ENCODE results near the gene AGTRAP.

The AGTRAP gene

GRCh38 chr1:11704691-11705475 is 31.1 kb upstream of the AGTRAP start:
- no peaks in the 10 kb centered on the region for H3K79me2 ChIP-seq (ENCODE audit: low read length)
- H3K36me3 ChIP-seq (replicated peaks; ENCODE audit: low read depth, low read length), result no peaks in the 10 kb centered on the region
- H4K20me1 ChIP-seq (ENCODE audit: insufficient read depth, low read length), result no peaks in the 10 kb centered on the region
- no peaks in the 10 kb centered on the region for H3K4me1 ChIP-seq (ENCODE audit: low read length)
- no peak overlapping the region for H3K9ac ChIP-seq (ENCODE audit: low read length)
- no peak overlapping the region for H3K27ac ChIP-seq (ENCODE audit: low read length)
- TF ChIP-seq, protein P1, sequence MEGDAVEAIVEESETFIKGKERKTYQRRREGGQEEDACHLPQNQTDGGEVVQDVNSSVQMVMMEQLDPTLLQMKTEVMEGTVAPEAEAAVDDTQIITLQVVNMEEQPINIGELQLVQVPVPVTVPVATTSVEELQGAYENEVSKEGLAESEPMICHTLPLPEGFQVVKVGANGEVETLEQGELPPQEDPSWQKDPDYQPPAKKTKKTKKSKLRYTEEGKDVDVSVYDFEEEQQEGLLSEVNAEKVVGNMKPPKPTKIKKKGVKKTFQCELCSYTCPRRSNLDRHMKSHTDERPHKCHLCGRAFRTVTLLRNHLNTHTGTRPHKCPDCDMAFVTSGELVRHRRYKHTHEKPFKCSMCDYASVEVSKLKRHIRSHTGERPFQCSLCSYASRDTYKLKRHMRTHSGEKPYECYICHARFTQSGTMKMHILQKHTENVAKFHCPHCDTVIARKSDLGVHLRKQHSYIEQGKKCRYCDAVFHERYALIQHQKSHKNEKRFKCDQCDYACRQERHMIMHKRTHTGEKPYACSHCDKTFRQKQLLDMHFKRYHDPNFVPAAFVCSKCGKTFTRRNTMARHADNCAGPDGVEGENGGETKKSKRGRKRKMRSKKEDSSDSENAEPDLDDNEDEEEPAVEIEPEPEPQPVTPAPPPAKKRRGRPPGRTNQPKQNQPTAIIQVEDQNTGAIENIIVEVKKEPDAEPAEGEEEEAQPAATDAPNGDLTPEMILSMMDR (IDR thresholded peaks at IDR 0.05; ENCODE audit: low read depth, low read length), result no peak
- no peak for TF ChIP-seq EZH2phosphoT487 (IDR thresholded peaks at IDR 0.05; ENCODE audit: low read depth)
- H3K4me2 ChIP-seq (ENCODE audit: low read length), result no peak overlapping the region
- no peak overlapping the region for H3K4me3 ChIP-seq (ENCODE audit: low read length)
- no peaks in the 10 kb centered on the region for H3K27me3 ChIP-seq (ENCODE audit: low read depth, low read length)
- no peaks in the 10 kb centered on the region for H3K9me3 ChIP-seq (ENCODE audit: insufficient read depth, low read length)
- no peak overlapping the region for H2AFZ ChIP-seq (ENCODE audit: low read depth, low read length)

- Histone ChIP-seq H3K27me3 (ENCODE audit: low read depth, low read length) (no peaks in the 10 kb centered on the region), H2AFZ (ENCODE audit: low read depth, low read length) (no peak overlapping the region), H3K9ac (ENCODE audit: low read length) (no peak overlapping the region), H3K36me3 (replicated peaks; ENCODE audit: low read depth, low read length) (no peaks in the 10 kb centered on the region), H4K20me1 (ENCODE audit: insufficient read depth, low read length) (no peaks in the 10 kb centered on the region), H3K4me2 (ENCODE audit: low read length) (no peak overlapping the region), H3K4me1 (ENCODE audit: low read length) (no peaks in the 10 kb centered on the region), H3K27ac (ENCODE audit: low read length) (no peak overlapping the region), H3K79me2 (ENCODE audit: low read length) (no peaks in the 10 kb centered on the region), H3K4me3 (ENCODE audit: low read length) (no peak overlapping the region), H3K9me3 (ENCODE audit: insufficient read depth, low read length) (no peaks in the 10 kb centered on the region)
- TF ChIP-seq EZH2phosphoT487 (IDR thresholded peaks at IDR 0.05; ENCODE audit: low read depth), result no peak
- TF ChIP-seq, protein P1 (IDR thresholded peaks at IDR 0.05; ENCODE audit: low read depth, low read length), result no peak
Observed at GRCh38 chr1:11705596-11705995, 30.3 kb upstream of the AGTRAP start.

DNA sequence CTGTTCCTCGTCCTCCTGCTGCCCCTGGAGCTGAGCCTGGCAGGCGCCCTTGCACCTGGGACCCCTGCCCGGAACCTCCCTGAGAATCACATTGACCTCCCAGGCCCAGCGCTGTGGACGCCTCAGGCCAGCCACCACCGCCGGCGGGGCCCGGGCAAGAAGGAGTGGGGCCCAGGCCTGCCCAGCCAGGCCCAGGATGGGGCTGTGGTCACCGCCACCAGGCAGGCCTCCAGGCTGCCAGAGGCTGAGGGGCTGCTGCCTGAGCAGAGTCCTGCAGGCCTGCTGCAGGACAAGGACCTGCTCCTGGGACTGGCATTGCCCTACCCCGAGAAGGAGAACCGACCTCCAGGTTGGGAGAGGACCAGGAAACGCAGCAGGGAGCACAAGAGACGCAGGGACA is 29.6 kb upstream of the AGTRAP start:
- no peak overlapping the region for H3K9ac ChIP-seq (ENCODE audit: low read length)
- no peaks in the 10 kb centered on the region for H3K9me3 ChIP-seq (ENCODE audit: insufficient read depth, low read length)
- no peak overlapping the region for H3K4me2 ChIP-seq (ENCODE audit: low read length)
- no peaks in the 10 kb centered on the region for H3K79me2 ChIP-seq (ENCODE audit: low read length)
- no peaks in the 10 kb centered on the region for H3K4me1 ChIP-seq (ENCODE audit: low read length)
- H3K4me3 ChIP-seq (ENCODE audit: low read length), result no peak overlapping the region
- H4K20me1 ChIP-seq (ENCODE audit: insufficient read depth, low read length), result no peaks in the 10 kb centered on the region
- H2AFZ ChIP-seq (ENCODE audit: low read depth, low read length), result no peak overlapping the region
- no peaks in the 10 kb centered on the region for H3K36me3 ChIP-seq (replicated peaks; ENCODE audit: low read depth, low read length)
- H3K27ac ChIP-seq (ENCODE audit: low read length), result no peak overlapping the region
- H3K27me3 ChIP-seq (ENCODE audit: low read depth, low read length), result no peaks in the 10 kb centered on the region
- TF ChIP-seq, protein P1 (IDR thresholded peaks at IDR 0.05; ENCODE audit: low read depth, low read length), result no peak
- TF ChIP-seq EZH2phosphoT487 (IDR thresholded peaks at IDR 0.05; ENCODE audit: low read depth), result no peak

GRCh38 chr1:11707621-11708276 is 28.2 kb upstream of the AGTRAP start:
- Histone ChIP-seq H3K27me3 (ENCODE audit: low read depth, low read length) (no peaks in the 10 kb centered on the region), H3K4me2 (ENCODE audit: low read length) (no peak overlapping the region)

More at GRCh38 chr1:11707621-11708276, 28.2 kb upstream of the AGTRAP start:
- no peaks in the 10 kb centered on the region for H3K9me3 ChIP-seq (ENCODE audit: insufficient read depth, low read length)
- H3K4me3 ChIP-seq (ENCODE audit: low read length), result no peak overlapping the region
- H3K79me2 ChIP-seq (ENCODE audit: low read length), result no peaks in the 10 kb centered on the region
- TF ChIP-seq, protein P1 (IDR thresholded peaks at IDR 0.05; ENCODE audit: low read depth, low read length), result no peak
- TF ChIP-seq EZH2phosphoT487 (IDR thresholded peaks at IDR 0.05; ENCODE audit: low read depth), result no peak
- H3K9ac ChIP-seq (ENCODE audit: low read length), result no peak overlapping the region
- no peaks in the 10 kb centered on the region for H3K36me3 ChIP-seq (replicated peaks; ENCODE audit: low read depth, low read length)
- H3K27ac ChIP-seq (ENCODE audit: low read length), result no peak overlapping the region
- H3K4me1 ChIP-seq (ENCODE audit: low read length), result no peaks in the 10 kb centered on the region
- H4K20me1 ChIP-seq (ENCODE audit: insufficient read depth, low read length), result no peaks in the 10 kb centered on the region
- no peak overlapping the region for H2AFZ ChIP-seq (ENCODE audit: low read depth, low read length)

Data from OCI-LY3 (cell line).